ENCODE data around the gene ITGA7. TPM values are rescaled to one million over a fixed set of nuclear protein-coding genes. Genes with fewer than 3 reads are reported as not detected.

The ITGA7 gene
- total RNA-seq, 1 experiment from 2014 or later = 2.5 TPM

DNA sequence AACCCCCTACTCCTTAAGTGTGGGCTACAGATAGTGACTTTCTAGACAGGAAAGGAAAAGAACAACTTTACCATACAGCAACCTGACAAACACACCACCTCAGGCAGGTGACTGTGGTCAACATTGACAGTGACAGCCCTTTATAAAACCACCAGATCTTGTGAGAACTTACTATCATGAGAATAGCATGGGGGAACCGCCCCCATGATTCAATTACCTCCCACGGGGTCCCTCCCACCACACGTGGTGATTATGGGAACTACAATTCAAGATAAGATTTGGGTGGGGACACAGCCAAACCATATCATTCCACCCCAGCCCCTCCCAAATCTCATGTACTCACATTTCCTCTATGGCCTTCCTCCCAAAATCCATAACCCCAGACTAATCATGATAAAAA, 54.7 kb downstream of the ITGA7 start:
- no peak for DNase-seq (ENCODE audit: low read depth, low spot score)

DNA sequence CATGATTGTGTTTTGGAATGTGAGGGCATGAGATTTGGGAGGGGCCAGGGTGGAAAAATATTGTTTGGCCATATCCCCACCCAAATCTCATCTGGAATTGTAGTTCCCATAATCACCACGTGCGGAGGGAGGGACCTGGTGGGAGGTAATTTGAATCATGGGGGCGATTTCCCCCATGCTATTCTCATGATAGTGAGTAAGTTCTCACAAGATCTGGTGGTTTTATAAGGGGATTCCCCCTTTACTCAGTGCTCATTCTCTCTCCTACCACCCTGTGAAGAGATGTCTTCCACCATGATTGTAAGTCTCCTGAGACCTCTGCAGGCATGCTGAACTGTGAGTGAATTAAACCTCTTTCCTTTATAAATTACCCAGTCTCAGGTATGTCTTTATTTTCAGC, 55.4 kb downstream of the ITGA7 start:
- intact Hi-C loops (cut with micrococcal nuclease; ENCODE audit: unreplicated experiment) = no loop called here
- DNase-seq (ENCODE audit: low read depth, low spot score) (no peak), ATAC-seq (no peak)
- Histone ChIP-seq H3K27me3 (ENCODE audit: control insufficient read depth, insufficient read depth, low read length) (no peaks in the 10 kb centered on the region), H3K4me1 (ENCODE audit: control insufficient read depth, insufficient read depth, low read length) (no peaks in the 10 kb centered on the region), H3K27ac (ENCODE audit: low read length) (no peak overlapping the region), H3K4me3 (ENCODE audit: low read depth in 2 of 2, low read length in 2 of 2) (no peak overlapping the region), H3K9me3 (ENCODE audit: control insufficient read depth, insufficient read depth, low read depth, low read length) (no peaks in the 10 kb centered on the region), H3K36me3 (ENCODE audit: control insufficient read depth, insufficient read depth, low read length) (no peaks in the 10 kb centered on the region)
- ChIA-PET POLR2A (no interaction called here), CTCF (no interaction called here)
- BruUV-seq (replicated peaks) = no TSS peak
- in situ Hi-C loops (cut with HindIII; ENCODE audit: low pct_unique_long_range_greater_than_20kb, low sequenced_read_pairs) = no loop called here
- TF ChIP-seq, protein P1, sequence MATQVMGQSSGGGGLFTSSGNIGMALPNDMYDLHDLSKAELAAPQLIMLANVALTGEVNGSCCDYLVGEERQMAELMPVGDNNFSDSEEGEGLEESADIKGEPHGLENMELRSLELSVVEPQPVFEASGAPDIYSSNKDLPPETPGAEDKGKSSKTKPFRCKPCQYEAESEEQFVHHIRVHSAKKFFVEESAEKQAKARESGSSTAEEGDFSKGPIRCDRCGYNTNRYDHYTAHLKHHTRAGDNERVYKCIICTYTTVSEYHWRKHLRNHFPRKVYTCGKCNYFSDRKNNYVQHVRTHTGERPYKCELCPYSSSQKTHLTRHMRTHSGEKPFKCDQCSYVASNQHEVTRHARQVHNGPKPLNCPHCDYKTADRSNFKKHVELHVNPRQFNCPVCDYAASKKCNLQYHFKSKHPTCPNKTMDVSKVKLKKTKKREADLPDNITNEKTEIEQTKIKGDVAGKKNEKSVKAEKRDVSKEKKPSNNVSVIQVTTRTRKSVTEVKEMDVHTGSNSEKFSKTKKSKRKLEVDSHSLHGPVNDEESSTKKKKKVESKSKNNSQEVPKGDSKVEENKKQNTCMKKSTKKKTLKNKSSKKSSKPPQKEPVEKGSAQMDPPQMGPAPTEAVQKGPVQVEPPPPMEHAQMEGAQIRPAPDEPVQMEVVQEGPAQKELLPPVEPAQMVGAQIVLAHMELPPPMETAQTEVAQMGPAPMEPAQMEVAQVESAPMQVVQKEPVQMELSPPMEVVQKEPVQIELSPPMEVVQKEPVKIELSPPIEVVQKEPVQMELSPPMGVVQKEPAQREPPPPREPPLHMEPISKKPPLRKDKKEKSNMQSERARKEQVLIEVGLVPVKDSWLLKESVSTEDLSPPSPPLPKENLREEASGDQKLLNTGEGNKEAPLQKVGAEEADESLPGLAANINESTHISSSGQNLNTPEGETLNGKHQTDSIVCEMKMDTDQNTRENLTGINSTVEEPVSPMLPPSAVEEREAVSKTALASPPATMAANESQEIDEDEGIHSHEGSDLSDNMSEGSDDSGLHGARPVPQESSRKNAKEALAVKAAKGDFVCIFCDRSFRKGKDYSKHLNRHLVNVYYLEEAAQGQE (IDR thresholded peaks at IDR 0.05; ENCODE audit: insufficient read depth in 1 of 2, low read depth in 2 of 2, low read length in 1 of 2) = no peak
- TF ChIP-seq SIN3A (IDR thresholded peaks at IDR 0.05; ENCODE audit: borderline replicate concordance, insufficient read depth, low read depth, low read length) (no peak), POLR2AphosphoS5 (IDR thresholded peaks at IDR 0.05; ENCODE audit: low read depth, low read length) (no peak), TCF7L2 (IDR thresholded peaks at IDR 0.05; ENCODE audit: low read depth, low read length) (no peak)
- TF ChIP-seq, protein P2, sequence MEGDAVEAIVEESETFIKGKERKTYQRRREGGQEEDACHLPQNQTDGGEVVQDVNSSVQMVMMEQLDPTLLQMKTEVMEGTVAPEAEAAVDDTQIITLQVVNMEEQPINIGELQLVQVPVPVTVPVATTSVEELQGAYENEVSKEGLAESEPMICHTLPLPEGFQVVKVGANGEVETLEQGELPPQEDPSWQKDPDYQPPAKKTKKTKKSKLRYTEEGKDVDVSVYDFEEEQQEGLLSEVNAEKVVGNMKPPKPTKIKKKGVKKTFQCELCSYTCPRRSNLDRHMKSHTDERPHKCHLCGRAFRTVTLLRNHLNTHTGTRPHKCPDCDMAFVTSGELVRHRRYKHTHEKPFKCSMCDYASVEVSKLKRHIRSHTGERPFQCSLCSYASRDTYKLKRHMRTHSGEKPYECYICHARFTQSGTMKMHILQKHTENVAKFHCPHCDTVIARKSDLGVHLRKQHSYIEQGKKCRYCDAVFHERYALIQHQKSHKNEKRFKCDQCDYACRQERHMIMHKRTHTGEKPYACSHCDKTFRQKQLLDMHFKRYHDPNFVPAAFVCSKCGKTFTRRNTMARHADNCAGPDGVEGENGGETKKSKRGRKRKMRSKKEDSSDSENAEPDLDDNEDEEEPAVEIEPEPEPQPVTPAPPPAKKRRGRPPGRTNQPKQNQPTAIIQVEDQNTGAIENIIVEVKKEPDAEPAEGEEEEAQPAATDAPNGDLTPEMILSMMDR (IDR thresholded peaks at IDR 0.05) = no peak

More for the DNA sequence above, 54.7 kb downstream of the ITGA7 start:
- H3K27me3 ChIP-seq (ENCODE audit: control insufficient read depth, insufficient read depth, low read length) = no peaks in the 10 kb centered on the region
- no peak overlapping the region for H3K27ac ChIP-seq (ENCODE audit: low read length)
- in situ Hi-C loops (cut with HindIII; ENCODE audit: low pct_unique_long_range_greater_than_20kb, low sequenced_read_pairs) (no loop called here), intact Hi-C loops (cut with micrococcal nuclease; ENCODE audit: unreplicated experiment) (no loop called here)
- no peaks in the 10 kb centered on the region for H3K9me3 ChIP-seq (ENCODE audit: control insufficient read depth, insufficient read depth, low read depth, low read length)
- ATAC-seq = no peak
- no peak overlapping the region for H3K4me3 ChIP-seq (ENCODE audit: low read depth in 2 of 2, low read length in 2 of 2)
- POLR2A ChIA-PET = no interaction called here
- H3K4me1 ChIP-seq (ENCODE audit: control insufficient read depth, insufficient read depth, low read length) = no peaks in the 10 kb centered on the region
- TF ChIP-seq TCF7L2 (IDR thresholded peaks at IDR 0.05; ENCODE audit: low read depth, low read length) = no peak
- TF ChIP-seq, protein P1 (IDR thresholded peaks at IDR 0.05; ENCODE audit: insufficient read depth in 1 of 2, low read depth in 2 of 2, low read length in 1 of 2) = no peak
- TF ChIP-seq, protein P2 (IDR thresholded peaks at IDR 0.05) = no peak
- no peak for TF ChIP-seq POLR2AphosphoS5 (IDR thresholded peaks at IDR 0.05; ENCODE audit: low read depth, low read length)
- TF ChIP-seq SIN3A (IDR thresholded peaks at IDR 0.05; ENCODE audit: borderline replicate concordance, insufficient read depth, low read depth, low read length) = no peak
- H3K36me3 ChIP-seq (ENCODE audit: control insufficient read depth, insufficient read depth, low read length) = no peaks in the 10 kb centered on the region
- no TSS peak for BruUV-seq (replicated peaks)
- CTCF ChIA-PET = no interaction called here

Measured in Panc1 (cell line).